HG02678 (cell line): ENCODE measurements around the gene MYL5.
"Not testable (repeated sequence)": the region's sequence is repeated elsewhere in the genome, so short reads cannot be mapped to it uniquely, and the experiment has no call there.

Experiments used
- ATAC-seq: cut with Tn5 transposase; IDR thresholded peaks from one replicate; pipeline ENCODE4 v1.9.1; 2021; ENCODE audit warnings: mild to moderate bottlenecking, moderate library complexity; ENCODE audit not compliant: unreplicated experiment

Gene MYL5

DNA sequence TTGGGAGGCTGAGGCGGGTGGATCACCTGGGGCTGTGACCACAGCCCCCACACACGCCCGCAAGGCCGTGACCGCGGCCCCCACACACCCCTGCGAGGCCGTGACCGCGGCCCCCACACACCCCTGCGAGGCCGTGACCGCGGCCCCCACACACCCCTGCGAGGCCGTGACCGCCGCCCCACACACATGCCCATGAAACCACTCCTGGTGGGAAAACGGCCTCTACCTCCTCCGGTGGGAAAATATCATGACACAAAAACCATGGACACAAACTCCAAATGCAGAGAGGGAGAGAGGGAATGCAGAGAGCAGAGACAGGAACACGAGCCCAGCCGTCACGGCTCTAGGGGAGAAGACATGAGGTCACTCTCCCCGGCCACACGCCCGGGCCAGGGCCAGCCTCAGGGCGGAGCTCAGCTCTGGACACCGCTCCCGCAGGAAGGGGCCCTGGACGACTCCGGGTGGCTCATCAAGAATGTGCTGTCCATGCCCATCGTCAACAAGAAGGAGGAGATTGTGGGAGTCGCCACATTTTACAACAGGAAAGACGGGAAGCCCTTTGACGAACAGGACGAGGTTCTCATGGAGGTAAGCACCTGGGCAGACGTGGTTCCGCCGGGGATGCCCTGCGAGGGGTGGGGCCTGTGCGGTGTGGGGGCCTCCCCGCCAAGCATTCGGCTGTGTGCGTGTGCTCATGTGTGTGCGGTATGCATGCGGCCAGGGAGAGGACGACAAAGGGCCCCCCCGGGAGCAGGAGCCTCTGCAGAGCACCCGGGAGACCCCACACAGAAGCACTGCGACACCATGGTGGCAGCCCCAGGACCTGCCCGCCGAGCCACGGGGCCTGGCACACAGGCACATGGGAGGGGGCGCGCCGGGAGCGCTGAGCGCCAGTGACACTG lies 17.7 kb upstream of the MYL5 start:
- no peak for ATAC-seq

GRCh38 chr4:657338-657833 lies 17.0 kb upstream of the MYL5 start:
- ATAC-seq: no peak

DNA sequence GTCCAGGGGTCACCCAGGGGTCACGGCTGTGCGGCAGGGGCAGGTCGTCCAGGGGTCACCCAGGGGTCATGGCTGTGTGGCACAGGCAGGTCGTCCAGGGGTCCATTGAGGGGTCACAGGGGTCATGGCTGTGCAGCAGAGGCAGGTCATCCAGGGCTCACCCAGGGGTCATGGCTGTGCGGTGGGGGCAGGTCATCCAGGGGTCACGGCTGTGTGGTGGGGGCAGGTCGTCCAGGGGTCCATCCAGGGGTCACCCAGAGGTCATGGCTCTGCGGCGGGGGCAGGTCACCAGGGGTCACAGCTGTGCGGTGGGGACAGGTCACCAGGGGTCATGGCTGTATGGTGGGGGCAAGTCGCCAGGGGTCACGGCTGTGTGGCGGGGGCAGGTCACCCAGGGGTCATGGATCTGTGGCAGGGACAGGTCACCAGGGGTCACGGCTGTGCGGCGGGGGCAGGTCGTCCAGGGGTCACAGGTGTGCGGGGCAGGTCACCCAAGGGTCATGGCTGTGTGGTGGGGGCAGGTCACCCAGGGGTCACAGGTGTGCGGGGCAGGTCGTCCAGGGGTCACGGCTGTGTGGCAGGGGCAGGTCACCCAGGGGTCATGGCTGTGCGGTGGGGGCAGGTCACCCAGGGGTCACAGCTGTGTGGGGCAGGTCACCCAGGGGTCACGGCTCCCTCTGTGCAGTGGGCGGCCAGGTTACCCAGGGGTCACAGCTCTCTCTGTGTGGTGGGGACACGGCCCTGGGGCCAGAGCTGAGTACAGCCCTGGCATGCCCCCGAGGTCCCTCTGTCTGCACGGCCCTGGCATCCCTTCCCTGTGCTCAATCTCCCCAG lies 16.3 kb upstream of the MYL5 start:
- no peak for ATAC-seq

- no peak for ATAC-seq
Measured at GRCh38 chr4:658681-659667, 15.4 kb upstream of the MYL5 start.

- no peak for ATAC-seq
Measured at GRCh38 chr4:659851-660250, 14.5 kb upstream of the MYL5 start.

GRCh38 chr4:660401-660800 lies 13.9 kb upstream of the MYL5 start:
- no peak for ATAC-seq

GRCh38 chr4:661231-661630 lies 13.1 kb upstream of the MYL5 start:
- no peak for ATAC-seq

DNA sequence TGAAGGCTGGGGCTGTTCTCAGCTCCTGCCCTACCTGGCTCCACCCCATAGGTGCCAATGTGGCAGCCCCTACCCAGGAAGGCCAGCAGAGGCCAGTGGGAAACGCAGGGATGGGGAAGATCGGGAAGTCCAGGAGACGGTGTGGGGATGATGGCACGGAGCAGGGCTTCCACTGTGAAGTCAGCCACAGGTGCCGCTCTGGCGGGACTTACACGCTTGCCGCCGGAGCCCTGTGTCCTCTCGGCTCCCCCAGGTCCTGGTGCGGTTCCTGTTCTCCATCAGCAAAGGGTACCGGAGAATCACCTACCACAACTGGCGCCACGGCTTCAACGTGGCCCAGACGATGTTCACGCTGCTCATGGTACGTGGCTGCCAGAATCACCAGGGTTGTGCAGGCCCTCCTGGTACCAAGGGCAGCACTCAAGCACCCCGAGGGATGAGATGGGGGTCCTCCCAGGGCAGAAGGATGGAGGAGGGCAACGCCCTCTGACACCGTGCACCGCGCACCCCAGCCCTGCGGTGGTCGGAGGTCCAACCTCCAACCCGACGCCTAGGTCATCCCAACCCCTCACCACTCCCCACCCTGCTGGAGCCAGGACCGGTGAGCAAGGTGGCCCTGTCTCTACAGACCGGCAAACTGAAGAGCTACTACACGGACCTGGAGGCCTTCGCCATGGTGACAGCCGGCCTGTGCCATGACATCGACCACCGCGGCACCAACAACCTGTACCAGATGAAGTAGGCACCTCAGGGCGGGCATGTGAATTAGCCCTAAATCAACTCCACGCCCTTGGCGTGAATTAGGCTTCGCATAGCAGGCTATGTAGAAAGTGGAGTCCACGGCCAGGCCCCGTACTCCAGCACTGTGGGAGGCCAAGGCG lies 12.2 kb upstream of the MYL5 start:
- ATAC-seq: no peak

- peak; percentile 8 for ATAC-seq
Measured at GRCh38 chr4:663046-663437, 11.3 kb upstream of the MYL5 start.

DNA sequence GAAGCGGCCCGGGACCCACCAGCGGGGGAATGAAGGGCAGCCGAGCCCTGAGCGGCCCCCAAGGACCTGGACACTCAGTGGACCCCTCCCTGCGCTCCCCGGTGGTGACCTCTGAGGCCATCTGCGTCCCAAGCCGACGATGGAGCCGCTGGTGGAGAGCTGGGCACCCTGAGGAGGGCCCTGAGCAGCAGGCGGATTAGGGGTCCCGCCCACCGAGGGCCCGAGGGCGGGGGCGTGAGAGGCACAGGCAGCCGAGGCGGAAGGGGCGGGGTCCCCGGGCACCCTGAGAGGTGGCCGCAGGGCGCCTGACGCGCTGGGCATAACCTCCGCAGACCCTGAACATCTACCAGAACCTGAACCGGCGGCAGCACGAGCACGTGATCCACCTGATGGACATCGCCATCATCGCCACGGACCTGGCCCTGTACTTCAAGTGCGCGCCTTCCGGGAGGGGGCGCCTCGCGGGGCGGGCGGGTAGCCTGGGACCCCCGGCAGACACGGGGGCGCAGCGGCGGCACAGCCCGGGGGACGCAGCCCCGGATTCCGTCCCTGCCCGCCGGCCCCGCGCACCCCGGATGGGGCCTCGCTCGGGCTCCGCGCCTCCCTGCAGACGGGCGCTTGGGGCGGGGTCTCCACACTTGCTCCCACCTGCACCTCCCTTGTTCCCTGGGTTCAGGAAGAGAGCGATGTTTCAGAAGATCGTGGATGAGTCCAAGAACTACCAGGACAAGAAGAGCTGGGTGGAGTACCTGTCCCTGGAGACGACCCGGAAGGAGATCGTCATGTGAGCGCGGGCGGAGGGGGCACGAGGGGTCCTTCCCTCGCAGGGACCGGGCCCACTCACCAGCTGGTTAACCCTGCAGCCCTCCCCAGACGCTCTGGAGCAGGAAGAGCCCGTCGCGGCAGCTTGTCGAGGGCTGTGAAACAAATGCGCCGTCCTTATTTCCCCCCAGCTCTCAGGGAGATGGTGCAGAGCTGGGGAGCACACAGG lies 10.6 kb upstream of the MYL5 start:
- ATAC-seq: peak; percentile 80

GRCh38 chr4:664713-665231 lies 9.6 kb upstream of the MYL5 start:
- ATAC-seq: no peak

DNA sequence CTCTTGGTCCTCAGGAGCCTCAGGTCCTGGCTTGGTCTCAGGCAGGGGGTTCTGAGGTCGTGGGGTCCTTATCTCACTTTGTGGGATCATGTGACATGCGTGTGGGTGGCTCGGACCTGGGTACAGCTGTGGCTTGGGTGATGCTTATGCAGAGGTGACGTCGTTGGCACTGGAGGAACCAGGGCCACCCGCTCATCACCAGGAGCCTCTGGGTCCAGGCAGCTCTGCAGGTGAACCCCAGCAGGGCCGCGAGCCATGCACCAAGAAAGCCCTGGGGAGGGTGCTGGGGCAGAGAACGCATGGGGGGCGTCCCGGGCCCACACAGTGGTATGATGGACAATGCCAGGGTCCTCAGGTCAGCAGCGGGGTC lies 9.0 kb upstream of the MYL5 start:
- ATAC-seq: no peak

DNA sequence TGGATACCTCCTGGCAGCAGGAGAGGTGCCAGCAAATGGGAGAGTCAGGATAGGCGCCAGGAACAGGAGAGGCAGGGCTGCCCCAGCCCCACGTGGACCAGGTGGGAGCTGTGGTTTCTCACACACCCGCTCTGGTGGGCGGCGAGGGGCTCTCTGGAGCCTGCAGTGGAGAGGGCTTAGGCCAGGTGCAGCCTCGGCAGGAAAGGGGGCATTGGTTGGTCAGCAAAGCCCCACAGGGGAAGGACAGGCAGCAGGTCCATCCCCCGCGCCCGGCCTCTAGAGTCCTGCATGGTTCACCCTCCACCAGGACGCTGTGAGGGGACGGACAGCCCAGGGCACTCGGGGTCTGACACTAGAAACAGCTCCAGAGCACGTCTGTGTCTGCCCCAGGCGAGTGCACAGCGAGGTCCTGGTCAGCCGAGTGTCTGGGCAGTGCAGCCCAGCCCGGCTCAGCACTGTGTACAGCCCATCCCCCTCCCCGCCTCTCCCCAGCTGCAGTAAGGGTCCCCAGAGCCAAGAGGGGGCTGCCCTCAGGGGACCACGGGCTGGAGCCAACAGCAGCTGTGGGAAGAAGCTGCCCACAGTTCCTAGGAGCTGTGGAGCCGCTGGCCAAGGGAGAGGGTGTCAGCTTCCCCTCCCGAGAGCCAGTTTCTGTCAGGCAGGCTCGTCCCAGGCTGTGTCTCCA lies 8.4 kb upstream of the MYL5 start:
- ATAC-seq: no peak

DNA sequence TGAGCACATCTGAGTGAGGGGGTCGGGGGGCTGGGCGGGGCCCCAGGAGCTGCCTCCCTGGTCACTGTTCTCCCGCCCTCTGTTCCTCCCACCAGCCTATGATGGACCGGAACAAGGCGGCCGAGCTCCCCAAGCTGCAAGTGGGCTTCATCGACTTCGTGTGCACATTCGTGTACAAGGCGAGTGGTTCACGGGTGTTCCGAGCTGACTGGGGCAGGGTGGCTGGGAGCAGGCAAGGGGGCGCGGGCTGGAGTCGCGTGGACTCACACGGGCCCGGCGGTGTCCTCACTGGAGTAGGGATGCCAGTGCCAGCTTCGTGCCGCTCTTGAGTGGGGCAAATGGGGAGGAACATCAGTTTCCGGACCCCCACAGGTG lies 7.9 kb upstream of the MYL5 start:
- no peak for ATAC-seq

GRCh38 chr4:666822-667544 lies 7.4 kb upstream of the MYL5 start:
- no peak for ATAC-seq

DNA sequence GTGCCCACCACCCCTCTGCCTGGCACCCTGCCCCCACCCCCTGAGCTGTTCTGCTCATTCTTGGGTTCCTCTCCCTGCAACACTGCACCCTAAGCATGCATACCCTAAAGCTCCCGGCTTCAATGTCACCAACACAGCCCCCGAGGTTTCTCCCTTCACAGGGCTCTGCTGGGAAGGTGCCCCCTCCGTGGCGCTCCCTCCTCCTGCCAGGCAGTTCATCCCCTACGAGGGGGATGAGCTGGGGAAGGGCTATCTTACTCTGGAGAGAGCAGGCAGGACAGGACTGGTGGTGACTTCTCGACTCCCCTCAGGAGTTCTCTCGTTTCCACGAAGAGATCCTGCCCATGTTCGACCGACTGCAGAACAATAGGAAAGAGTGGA lies 6.8 kb upstream of the MYL5 start:
- ATAC-seq: no peak

DNA sequence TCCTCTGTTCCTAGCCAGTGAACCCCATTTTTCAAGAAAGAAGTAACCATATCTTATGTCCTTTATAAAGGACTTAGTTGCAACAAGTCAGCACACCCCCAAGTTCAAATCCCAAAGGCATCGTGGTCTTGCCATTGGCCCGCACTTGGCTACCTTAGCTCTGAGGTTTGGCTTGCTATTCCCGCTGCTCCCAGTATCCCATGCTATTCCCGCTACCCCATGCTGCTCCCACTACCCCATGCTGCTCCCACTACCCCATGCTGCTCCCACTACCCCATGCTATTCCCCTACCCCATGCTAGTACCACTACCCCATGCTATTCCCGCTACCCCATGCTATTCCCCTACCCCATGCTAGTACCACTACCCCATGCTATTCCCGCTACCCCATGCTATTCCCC lies 6.1 kb upstream of the MYL5 start:
- ATAC-seq: not testable (repeated sequence)
